IMR-90 (cell line): ENCODE results near the gene CARM1. TPM values are rescaled to one million over a fixed set of nuclear protein-coding genes. Genes with fewer than 3 reads are reported as not detected.
A peak's percentile ranks its signal among the peaks of the same experiment; 100 is the strongest.

Source experiments
- ATAC-seq: fragments of 200-7000 bp; cut with Tn5 transposase; 2 replicates; pipeline ENCODE4 v1.9.1; 2020; ENCODE audit warnings: low read depth, mild to moderate bottlenecking, moderate library complexity
- BruUV-seq: library from RNA; stranded (reverse); fragments of 400-500 nt; replicated peaks from 2 replicates; lab custom pipeline; 2021; lab: Mats Ljungman, UMichigan
- CTCF ChIA-PET: fragments of 300-600 bp; formaldehyde crosslinking; extraction: SDS; loops from one replicate; lab custom pipeline; 2021; ENCODE audit warnings: antibody characterized with exemption; lab: Yijun Ruan, JAX
- POLR2A ChIA-PET: fragments of 300-600 bp; sonication (Branson Sonifier 250); formaldehyde crosslinking; loops from one replicate; lab custom pipeline; 2022; ENCODE audit warnings: antibody characterized with exemption; ENCODE audit not compliant: unreplicated experiment; lab: Charles Lee
- DNase-seq: peaks from one replicate; pipeline ENCODE4 v3.0.0; 2013
- H2AFZ ChIP-seq: replicated peaks from 2 replicates; pipeline ENCODE3; 2013; ENCODE audit warnings: low read length, mild to moderate bottlenecking; ENCODE audit not compliant: poor library complexity
- H2AK5ac ChIP-seq: 2 replicates; pipeline ENCODE4 v1.6.1; 2013; ENCODE audit warnings: low read depth, low read length, inconsistent platforms
- H2AK9ac ChIP-seq: replicated peaks from 2 replicates; pipeline ENCODE3; 2013; ENCODE audit warnings: mild to moderate bottlenecking, low read depth, low read length, moderate library complexity; ENCODE audit not compliant: poor library complexity
- H2BK120ac ChIP-seq: 2 replicates; pipeline ENCODE4 v1.6.1; 2013; ENCODE audit warnings: low read depth, low read length, inconsistent platforms
- H2BK15ac ChIP-seq: 3 replicates; pipeline ENCODE4 v1.6.1; 2013; ENCODE audit warnings: low read depth, low read length, inconsistent platforms
- H2BK20ac ChIP-seq: 2 replicates; pipeline ENCODE4 v1.6.1; 2013; ENCODE audit warnings: low read depth, mild to moderate bottlenecking, inconsistent platforms, low read length, moderate library complexity
- H2BK5ac ChIP-seq: 2 replicates; pipeline ENCODE4 v1.6.1; 2013; ENCODE audit warnings: mild to moderate bottlenecking, low read depth, low read length, inconsistent platforms; ENCODE audit not compliant: poor library complexity, severe bottlenecking
- H3K14ac ChIP-seq: replicated peaks from 2 replicates; pipeline ENCODE4 v1.6.1; 2013; ENCODE audit warnings: low read depth, low read length, inconsistent platforms
- H3K18ac ChIP-seq: 2 replicates; pipeline ENCODE4 v1.6.1; 2013; ENCODE audit warnings: low read depth, low read length, control low read depth
- H3K23ac ChIP-seq: 2 replicates; pipeline ENCODE4 v1.6.1; 2013; ENCODE audit warnings: low read depth, low read length, inconsistent platforms
- H3K27ac ChIP-seq: 2 replicates; pipeline ENCODE4 v1.5.1; 2013; ENCODE audit warnings: mild to moderate bottlenecking, control low read depth, low read length; ENCODE audit not compliant: insufficient read depth
- H3K27me3 ChIP-seq: 2 replicates; pipeline ENCODE4 v1.6.1; 2013; ENCODE audit warnings: low read length; ENCODE audit not compliant: control insufficient read depth, insufficient read depth
- H3K36me3 ChIP-seq: 2 replicates; pipeline ENCODE4 v1.6.1; 2013; ENCODE audit warnings: low read length, mixed read lengths; ENCODE audit not compliant: control insufficient read depth, insufficient read depth
- H3K4ac ChIP-seq: 2 replicates; pipeline ENCODE4 v1.6.1; 2013; ENCODE audit warnings: low read depth, low read length, inconsistent platforms
- H3K4me1 ChIP-seq: 2 replicates; pipeline ENCODE4 v1.6.1; 2013; ENCODE audit warnings: low read length, mixed read lengths; ENCODE audit not compliant: control insufficient read depth, insufficient read depth
- H3K4me2 ChIP-seq: 2 replicates; pipeline ENCODE4 v1.6.1; 2013; ENCODE audit warnings: low read depth, mild to moderate bottlenecking, control low read depth, low read length, moderate library complexity
- H3K4me3 ChIP-seq: 2 replicates; pipeline ENCODE4 v1.5.1; 2013; ENCODE audit warnings: low read depth, mild to moderate bottlenecking, control low read depth, low read length, moderate library complexity; ENCODE audit not compliant: insufficient read depth
- H3K56ac ChIP-seq: 2 replicates; pipeline ENCODE4 v1.6.1; 2013; ENCODE audit warnings: low read length, inconsistent platforms; ENCODE audit not compliant: insufficient read depth; ENCODE audit errors: extremely low read depth
- H3K79me1 ChIP-seq, 2 experiments: 2 replicates each; pipeline ENCODE4 v1.6.1; 2013; ENCODE audit warnings: low read length in 2 of 2, inconsistent platforms in 1 of 2, low read depth in 1 of 2
- H3K9ac ChIP-seq: 2 replicates; pipeline ENCODE4 v1.6.1; 2013; ENCODE audit warnings: low read depth, low read length, control low read depth
- H3K9me1 ChIP-seq: 2 replicates; pipeline ENCODE4 v1.6.1; 2013; ENCODE audit warnings: low read length, inconsistent platforms; ENCODE audit not compliant: insufficient read depth
- H3K9me3 ChIP-seq: 2 replicates; pipeline ENCODE4 v1.6.1; 2013; ENCODE audit warnings: low read length; ENCODE audit not compliant: control insufficient read depth, insufficient read depth
- H4K20me1 ChIP-seq: 2 replicates; pipeline ENCODE4 v1.6.1; 2013; ENCODE audit warnings: low read length, inconsistent platforms; ENCODE audit not compliant: insufficient read depth
- H4K5ac ChIP-seq: 2 replicates; pipeline ENCODE4 v1.6.1; 2013; ENCODE audit warnings: mild to moderate bottlenecking, low read depth, low read length, control low read depth
- H4K8ac ChIP-seq, 2 experiments: 2 replicates each; pipeline ENCODE4 v1.6.1; 2013; ENCODE audit warnings: low read depth in 2 of 2, low read length in 2 of 2, control low read depth in 1 of 2, inconsistent platforms in 1 of 2
- H4K91ac ChIP-seq: 2 replicates; pipeline ENCODE4 v1.6.1; 2013; ENCODE audit warnings: low read depth, low read length, inconsistent platforms; ENCODE audit not compliant: insufficient read depth
- BHLHE40 ChIP-seq: fragments of 150-350 bp; IDR thresholded peaks from 2 replicates; pipeline ENCODE4 v1.6.1; 2016; ENCODE audit warnings: mild to moderate bottlenecking, low read depth, low read length
- CEBPB ChIP-seq: IDR thresholded peaks from 2 replicates; pipeline ENCODE4 v1.6.1; 2012; ENCODE audit warnings: low read depth, low read length, improper control_type of control experiment
- CHD1 ChIP-seq: IDR thresholded peaks from 2 replicates; pipeline ENCODE4 v1.6.1; 2012; ENCODE audit warnings: low read depth, low read length, improper control_type of control experiment
- CTCF ChIP-seq: conservative IDR thresholded peaks from 2 replicates; pipeline ENCODE4 v1.5.1; 2012; ENCODE audit warnings: mild to moderate bottlenecking, low read depth, low read length, improper control_type of control experiment
- ELK1 ChIP-seq: fragments of 150-350 bp; IDR thresholded peaks from 2 replicates; pipeline ENCODE4 v1.6.1; 2016; ENCODE audit warnings: low read depth, mild to moderate bottlenecking, low read length, moderate library complexity, borderline replicate concordance
- FOS ChIP-seq: fragments of 150-350 bp; IDR thresholded peaks from 2 replicates; pipeline ENCODE4 v1.6.1; 2016; ENCODE audit warnings: low read depth, low read length
- MAFK ChIP-seq: IDR thresholded peaks from 2 replicates; pipeline ENCODE4 v1.6.1; 2012; ENCODE audit warnings: low read depth, low read length, improper control_type of control experiment
- MXI1 ChIP-seq: IDR thresholded peaks from 2 replicates; pipeline ENCODE4 v1.6.1; 2012; ENCODE audit warnings: low read depth, mild to moderate bottlenecking, low read length, moderate library complexity, borderline replicate concordance
- NFE2L2 ChIP-seq: fragments of 150-350 bp; IDR thresholded peaks from 2 replicates; pipeline ENCODE4 v1.6.1; 2016; ENCODE audit warnings: low read depth, mild to moderate bottlenecking, low read length
- POLR2A ChIP-seq: IDR thresholded peaks from 2 replicates; pipeline ENCODE4 v1.6.1; 2012; ENCODE audit warnings: mild to moderate bottlenecking, low read depth, low read length
- RAD21 ChIP-seq: IDR thresholded peaks from 2 replicates; pipeline ENCODE4 v1.6.1; 2012; ENCODE audit warnings: low read length, improper control_type of control experiment
- RCOR1 ChIP-seq: IDR thresholded peaks from 2 replicates; pipeline ENCODE4 v1.6.1; 2012; ENCODE audit warnings: mild to moderate bottlenecking, low read length, improper control_type of control experiment; ENCODE audit not compliant: insufficient replicate concordance
- RFX5 ChIP-seq: IDR thresholded peaks from 2 replicates; pipeline ENCODE4 v1.8.0; 2012; ENCODE audit warnings: low read depth, mild to moderate bottlenecking, low read length, moderate library complexity
- SMC3 ChIP-seq: fragments of 150-350 bp; IDR thresholded peaks from 2 replicates; pipeline ENCODE4 v1.6.1; 2016; ENCODE audit warnings: low read depth, mild to moderate bottlenecking, antibody characterized with exemption, low read length, moderate library complexity
- USF2 ChIP-seq: fragments of 150-350 bp; IDR thresholded peaks from 2 replicates; pipeline ENCODE4 v1.6.1; 2017; ENCODE audit warnings: mild to moderate bottlenecking, antibody characterized with exemption, low read length, low read depth
- WGBS, 2 experiments: methylation state at CpG; one replicate each; pipeline versions ENCODE4 v1.1.5 to v1.1.7; 2013; ENCODE audit warnings: missing lambda C conversion rate in 2 of 2; ENCODE audit not compliant: insufficient read length in 1 of 2; ENCODE audit errors: extremely low coverage in 2 of 2; 5-methylcytosine and 5-hydroxymethylcytosine counted together
- dilution Hi-C: fragments of 300-500 bp; cut with HindIII; formaldehyde crosslinking; loops from one replicate; pipeline ENCODE4 v1.14.3; 2018; ENCODE audit warnings: low sequenced_read_pairs; ENCODE audit not compliant: unreplicated experiment
- in situ Hi-C: fragments of 300-500 bp; cut with MboI; formaldehyde crosslinking; loops from 3 replicates; pipeline ENCODE4 v1.14.3; 2019; ENCODE audit warnings: low sequenced_read_pairs, inconsistent platforms, mixed read lengths
- intact Hi-C: fragments of 100-400 bp; cut with micrococcal nuclease; formaldehyde crosslinking; loops from 2 replicates; pipeline ENCODE4 v1.10.0; 2022
- polyA plus RNA-seq, 3 experiments: library from polyadenylated mRNA; depleted of rRNA; stranded (reverse); fragments of >200 nt; gene quantifications; 2 replicates each; pipeline ENCODE4 v1.2.3, GENCODE V29; 2012; ENCODE audit warnings: low replicate concordance in 1 of 3
- total RNA-seq: library from RNA; depleted of rRNA; stranded (reverse); fragments of >200 nt; gene quantifications from 2 replicates; pipeline ENCODE4 v1.2.3, GENCODE V29; 2012

CARM1 gene
- total and polyA plus RNA-seq, 2 of the 4 experiments (the other 2 are of a cell fraction): 20.3 to 67.1 TPM

- Histone ChIP-seq H3K4me1 (no peaks in the 10 kb centered on the region; the same call in 1 of the 2 replicates), H3K4ac (no peak overlapping the region), H2BK5ac (no peak overlapping the region), H2AK5ac (no peak overlapping the region), H3K9ac (no peak overlapping the region), H4K8ac (no peak overlapping the region; a peak in 1 of 4 replicates), H3K56ac (no peak overlapping the region), H4K5ac (no peak overlapping the region), H2BK120ac (no peak overlapping the region), H4K20me1 (no peaks in the 10 kb centered on the region), H4K91ac (no peak overlapping the region), H3K79me1 (no peaks in the 10 kb centered on the region), H3K27me3 (no peaks in the 10 kb centered on the region), H2AK9ac (no peak overlapping the region), H3K27ac (no peak overlapping the region), H3K9me3 (no peaks in the 10 kb centered on the region), H2BK15ac (no peak overlapping the region), H3K9me1 (peaks cover 6% of the 10 kb centered on the region; the same call in 1 of the 2 replicates), H3K4me3 (no peak overlapping the region), H3K14ac (no peak overlapping the region), H3K36me3 (no peaks in the 10 kb centered on the region), H2BK20ac (no peak overlapping the region), H2AFZ (peak overlapping the region; percentile 4), H3K23ac (no peak overlapping the region), H3K4me2 (no peak overlapping the region), H3K18ac (no peak overlapping the region)
- WGBS, 2 experiments: 20% methylated on average over 1 of the region's 4 CpGs; no CpG with 5 or more reads in 1 of the 2 experiments
- ATAC-seq: 0 out of 2 replicates have a peak, but pooled peaks have one; percentile 37
- intact Hi-C loops (no loop called here), in situ Hi-C loops (no loop called here), dilution Hi-C loops (no loop called here)
- ChIA-PET CTCF (interaction anchor here (0.6 to 1.9 kb wide), 4 partner anchors 22 to 141 kb away, joined by 3 to 9 read pairs (median 5); partner anchors contain the start of genes DNM2 and TMED1), POLR2A (no interaction called here)
- DNase-seq: no peak
- BruUV-seq: no TSS peak
- TF ChIP-seq ELK1 (no peak), RFX5 (no peak), SMC3 (peak; percentile 47), CHD1 (no peak), CEBPB (no peak), NFE2L2 (no peak), USF2 (no peak), POLR2A (no peak), RAD21 (peak; percentile 46), CTCF (peak; percentile 69), FOS (no peak), MXI1 (no peak), RCOR1 (no peak), MAFK (no peak), BHLHE40 (no peak)
Measured at GRCh38 chr19:10858204-10858828, 13.0 kb upstream of the CARM1 start.
